ENCODE measurements around the gene PLK1.
"Not testable (repeated sequence)": the region's sequence is repeated elsewhere in the genome, so short reads cannot be mapped to it uniquely, and the experiment has no call there.

Gene PLK1

DNA sequence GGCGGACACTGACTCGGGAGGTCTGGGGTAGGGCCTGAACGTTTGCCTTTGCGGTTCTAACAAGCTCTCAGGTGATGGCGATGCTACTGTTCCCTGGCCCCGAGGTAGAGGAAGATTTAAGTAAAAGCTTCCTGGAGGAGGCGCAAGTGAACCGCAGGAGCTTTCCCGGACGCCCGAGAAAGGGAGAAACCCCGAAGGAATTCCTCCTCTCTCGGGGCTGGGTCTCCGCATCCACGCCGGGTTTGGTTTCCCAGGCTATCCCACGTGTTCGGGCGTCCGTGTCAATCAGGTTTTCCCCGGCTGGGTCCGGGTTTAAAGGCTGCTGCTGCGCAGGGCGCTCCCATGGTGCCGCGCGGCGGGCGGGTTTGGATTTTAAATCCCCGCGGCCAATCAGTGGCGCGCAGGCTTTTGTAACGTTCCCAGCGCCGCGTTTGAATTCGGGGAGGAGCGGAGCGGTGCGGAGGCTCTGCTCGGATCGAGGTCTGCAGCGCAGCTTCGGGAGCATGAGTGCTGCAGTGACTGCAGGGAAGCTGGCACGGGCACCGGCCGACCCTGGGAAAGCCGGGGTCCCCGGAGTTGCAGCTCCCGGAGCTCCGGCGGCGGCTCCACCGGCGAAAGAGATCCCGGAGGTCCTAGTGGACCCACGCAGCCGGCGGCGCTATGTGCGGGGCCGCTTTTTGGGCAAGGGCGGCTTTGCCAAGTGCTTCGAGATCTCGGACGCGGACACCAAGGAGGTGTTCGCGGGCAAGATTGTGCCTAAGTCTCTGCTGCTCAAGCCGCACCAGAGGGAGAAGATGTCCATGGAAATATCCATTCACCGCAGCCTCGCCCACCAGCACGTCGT lies at the start of gene PLK1:
TSS of gene PLK1 (plus strand) at position 460 of the 844 bp plus-strand sequence. CDS start at position 504, 44 bp downstream.
- peak; percentile 97 for DNase-seq

DNA sequence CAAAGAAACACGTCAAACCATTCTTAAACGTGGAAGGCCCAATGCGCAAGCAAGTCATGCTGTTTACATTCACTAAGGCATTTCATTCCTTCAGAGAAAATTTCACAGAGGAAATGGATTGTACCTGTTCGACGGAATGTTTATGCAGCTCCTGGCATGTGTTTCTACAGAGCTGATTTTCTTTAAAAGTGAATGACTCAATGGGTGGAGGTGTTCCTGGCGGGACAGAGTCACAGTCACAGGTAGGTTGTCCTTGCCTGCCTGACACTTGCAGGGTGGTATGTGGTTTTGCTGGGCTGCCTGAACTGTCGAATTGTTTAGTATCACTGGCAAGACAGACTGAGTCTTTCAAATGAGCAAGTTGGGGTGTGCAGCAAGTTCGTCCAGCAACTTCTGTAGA lies 49.2 kb upstream of the PLK1 start:
- DNase-seq, result no peak

DNA sequence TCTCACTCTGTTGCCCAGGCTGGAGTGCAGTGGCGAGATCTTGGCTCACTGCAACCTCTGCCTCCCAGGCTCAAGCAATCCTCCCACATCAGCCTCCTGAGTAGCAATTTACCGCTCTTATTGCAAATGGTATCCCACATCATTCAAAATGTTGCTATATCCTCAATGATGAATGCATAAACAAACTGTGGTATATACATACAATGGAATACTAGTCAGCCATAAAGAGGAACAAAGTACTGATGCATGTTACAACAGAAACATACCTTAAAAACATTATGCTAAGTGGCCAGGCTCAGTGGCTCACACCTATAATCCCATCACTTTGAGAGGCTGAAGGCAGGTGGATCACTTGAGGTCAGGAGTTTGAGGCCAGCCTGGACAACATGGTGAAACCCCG lies 46.8 kb upstream of the PLK1 start:
- not testable (repeated sequence) for DNase-seq

DNA sequence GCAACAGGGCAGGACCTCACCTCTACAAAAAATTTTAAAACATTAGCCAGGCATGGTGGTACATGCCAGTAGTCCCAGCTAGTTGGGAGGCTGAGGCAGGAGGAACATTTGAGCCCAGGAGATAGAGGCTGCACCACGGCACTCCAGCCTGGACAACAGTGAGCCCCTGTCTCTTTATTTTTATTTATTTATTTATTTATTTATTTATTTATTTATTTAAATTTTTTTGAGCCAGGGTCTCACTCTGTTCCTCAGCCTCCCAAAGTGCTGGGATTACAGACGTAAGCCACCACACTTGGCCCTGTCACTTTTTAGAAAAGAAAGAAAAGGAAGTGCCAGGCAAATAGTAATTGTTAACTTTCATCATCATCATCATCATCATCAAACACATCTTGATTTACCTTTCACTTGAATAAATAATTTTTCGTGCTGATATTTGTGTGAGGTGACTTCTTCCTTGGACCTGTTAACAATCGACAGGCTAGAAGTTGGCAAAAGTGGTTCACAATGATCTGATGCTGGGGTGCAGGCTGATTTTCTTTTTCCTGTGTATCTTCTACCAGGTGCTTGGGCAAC lies 44.1 kb upstream of the PLK1 start:
- no peak for DNase-seq

DNA sequence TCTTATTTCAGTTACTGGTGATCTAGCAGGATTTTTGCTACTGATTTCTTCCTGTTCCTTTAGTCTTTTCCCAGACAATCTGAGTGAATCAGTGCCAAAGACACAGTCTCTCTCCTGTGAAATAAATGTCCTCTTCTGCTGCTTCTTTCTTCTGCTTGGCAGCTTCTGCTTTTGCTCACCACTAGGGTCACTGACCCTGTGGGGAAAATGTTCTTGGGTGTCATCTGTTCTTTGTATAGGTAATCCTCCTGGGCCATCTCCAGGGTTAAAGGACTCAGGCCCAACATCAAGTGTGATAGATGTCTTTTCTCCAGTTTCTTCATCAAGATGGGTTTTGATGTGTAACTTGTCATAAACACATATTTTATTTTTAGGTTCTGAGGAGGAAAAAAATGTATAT lies 42.7 kb upstream of the PLK1 start:
- DNase-seq, result peak; percentile 3

DNA sequence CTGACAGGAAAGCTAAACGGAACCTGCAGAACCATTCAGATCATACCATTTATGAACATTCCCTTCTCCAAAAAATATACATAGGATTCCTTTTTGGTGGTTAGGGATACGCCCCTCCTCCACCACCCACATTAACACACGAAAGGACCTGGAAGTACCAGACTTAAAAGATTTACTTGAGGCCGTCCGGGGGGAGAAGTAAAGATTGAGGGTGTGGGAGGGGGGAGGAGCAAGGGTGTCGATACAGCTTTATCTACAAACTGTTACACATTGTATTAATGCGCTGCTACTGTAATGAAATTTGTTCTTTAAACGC lies 38.1 kb upstream of the PLK1 start:
- DNase-seq, result peak; percentile 72

DNA sequence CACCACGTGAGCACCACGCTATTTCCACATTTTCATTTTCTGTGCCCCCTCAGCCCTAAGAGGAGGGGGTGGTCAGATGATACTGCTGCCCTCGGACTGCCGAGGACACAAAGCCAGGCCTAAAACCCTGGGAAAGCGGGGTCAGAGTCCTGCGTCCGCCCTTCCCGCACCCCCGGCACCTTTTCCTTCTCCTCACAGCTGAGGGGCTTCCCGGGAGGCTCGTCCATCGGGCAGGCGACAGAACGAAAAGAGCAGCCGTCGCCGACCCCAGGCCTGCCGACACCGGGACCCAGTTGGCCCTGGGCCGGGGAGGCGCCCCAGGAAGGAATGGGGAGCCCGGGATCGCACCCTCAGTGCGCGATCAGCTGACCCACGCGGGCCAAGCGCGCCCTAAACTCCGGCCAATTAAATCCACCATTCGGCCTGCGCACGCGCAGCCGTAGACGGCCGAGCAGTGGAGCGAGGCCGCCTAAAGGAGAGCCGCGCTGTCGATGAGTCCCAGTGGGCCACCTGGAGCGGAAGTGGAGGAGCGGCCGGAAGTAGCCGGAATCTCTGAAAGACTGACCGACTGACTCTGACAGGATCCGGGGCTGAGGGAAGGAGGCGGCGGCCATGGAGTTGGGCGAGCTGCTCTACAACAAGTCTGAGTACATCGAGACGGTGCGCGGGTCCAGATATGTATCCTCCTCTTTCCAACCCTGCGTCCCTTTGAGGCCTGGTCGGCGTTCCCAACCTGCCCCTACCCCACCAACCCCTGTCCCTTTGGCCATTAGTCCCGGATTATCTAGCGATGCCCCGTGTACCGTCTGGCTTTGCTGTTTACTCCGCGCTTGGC lies 37.5 kb upstream of the PLK1 start, which contains the start of the genes DCTN5 and PALB2:
TSS of gene DCTN5 (plus strand) at position 536 of the 835 bp plus-strand sequence. CDS start at position 613, 77 bp downstream.
TSS of gene PALB2 (minus strand) at position 380 of the 835 bp plus-strand sequence. CDS start at position 227, 153 bp downstream.
- DNase-seq, result peak; percentile 97

DNA sequence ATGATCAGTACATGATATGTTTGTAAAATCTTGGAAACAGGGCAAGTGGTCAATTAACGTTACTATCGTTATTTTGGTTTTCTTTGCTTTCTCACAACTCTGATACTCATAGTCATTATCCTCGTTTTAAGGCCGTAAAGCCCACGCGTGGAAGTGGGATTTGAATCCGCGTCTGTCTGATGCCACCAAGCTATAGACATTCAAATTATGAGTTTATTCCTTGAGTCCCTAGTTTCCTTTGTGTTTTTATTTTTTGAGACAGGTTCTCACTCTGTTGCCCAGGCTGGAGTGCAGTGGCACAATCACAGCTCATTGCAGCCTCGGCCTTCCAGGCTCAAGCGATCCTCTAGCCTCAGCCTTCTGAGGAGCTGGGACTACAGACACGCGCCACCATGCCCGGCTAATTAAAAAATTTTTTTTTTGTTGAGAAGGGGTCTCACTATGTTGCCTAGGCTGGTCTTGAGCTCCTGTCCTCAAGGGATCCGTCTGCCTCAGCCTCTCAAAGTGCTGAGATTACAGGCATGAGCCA lies 36.4 kb upstream of the PLK1 start:
- DNase-seq, result no peak

DNA sequence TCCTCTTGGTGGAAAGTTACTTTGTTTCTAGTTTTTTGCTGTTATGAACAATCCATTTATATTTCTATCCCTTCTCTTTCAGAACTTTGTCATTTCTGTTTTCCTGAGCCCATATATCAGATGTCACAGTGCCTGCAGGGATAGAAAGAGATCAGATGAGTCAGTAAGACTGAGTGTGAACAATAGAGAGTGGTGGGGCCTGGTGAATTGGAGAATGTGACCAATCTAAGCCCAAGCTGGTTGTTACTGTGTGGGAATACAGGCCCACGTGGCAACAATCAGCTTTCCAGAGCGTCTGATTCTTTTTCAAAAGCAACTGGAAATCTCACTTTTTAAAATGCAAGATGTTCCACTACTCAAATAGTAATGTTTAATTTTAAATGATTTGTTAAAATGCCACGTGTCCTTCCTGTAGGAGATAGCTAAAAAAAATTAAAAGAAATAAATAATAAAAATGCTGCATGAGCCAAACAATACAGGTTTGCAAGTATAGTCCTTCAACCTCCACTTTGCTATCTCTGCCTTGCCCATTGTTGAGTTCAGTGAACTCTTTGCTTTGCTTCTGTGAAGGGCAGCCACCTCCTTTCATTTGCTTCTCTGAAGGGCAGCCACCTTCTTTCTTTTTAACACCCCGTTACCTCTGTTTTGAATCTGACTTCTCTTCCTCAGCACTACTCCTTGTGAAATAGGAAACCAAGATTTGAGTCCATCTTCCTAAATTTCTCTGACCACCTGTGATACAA lies 27.8 kb upstream of the PLK1 start:
- DNase-seq, result peak; percentile 8

DNA sequence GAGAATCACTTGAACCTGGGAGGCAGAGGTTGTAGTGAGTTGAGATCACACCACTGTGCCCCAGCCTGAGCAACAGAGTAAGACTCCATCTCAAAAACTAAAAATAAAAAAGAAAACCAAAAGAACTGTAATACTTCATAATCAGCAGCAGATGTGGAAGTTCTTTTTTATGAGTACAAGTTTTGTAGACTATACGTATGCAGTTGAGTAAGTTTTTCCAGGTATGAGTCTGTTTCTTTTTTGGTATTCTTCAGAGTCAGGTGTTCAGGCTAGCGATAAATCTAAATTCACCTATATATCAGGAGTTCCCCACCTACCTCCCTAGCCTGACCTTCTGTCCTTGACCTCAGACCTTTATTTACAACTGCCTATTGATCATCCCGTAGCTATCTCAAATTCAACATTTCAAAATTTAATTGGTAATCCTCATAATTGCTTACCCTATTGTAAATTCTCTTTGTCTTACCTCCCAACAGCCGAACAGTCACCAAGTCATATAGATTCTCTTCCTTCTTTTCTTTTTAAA lies 26.7 kb upstream of the PLK1 start:
- no peak for DNase-seq

DNA sequence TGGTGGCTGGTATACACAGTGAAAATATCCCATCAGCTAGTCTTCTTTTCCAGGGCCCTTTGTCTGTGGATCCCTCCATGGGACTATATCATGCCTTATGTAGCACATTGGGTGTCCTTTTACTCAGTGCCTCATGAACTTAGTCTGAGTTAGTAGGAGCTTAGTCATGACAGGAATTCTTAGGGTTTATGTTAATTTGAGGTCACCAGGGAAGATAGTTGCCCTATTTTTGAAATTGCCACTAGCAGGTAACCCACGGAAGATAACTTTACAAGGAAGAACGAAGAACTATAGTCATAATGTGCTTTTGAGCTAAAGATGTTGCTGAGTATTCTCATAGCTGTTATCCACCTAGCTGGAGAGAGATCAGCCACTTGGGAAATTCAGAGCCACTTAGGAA lies 14.8 kb upstream of the PLK1 start:
- no peak for DNase-seq

DNA sequence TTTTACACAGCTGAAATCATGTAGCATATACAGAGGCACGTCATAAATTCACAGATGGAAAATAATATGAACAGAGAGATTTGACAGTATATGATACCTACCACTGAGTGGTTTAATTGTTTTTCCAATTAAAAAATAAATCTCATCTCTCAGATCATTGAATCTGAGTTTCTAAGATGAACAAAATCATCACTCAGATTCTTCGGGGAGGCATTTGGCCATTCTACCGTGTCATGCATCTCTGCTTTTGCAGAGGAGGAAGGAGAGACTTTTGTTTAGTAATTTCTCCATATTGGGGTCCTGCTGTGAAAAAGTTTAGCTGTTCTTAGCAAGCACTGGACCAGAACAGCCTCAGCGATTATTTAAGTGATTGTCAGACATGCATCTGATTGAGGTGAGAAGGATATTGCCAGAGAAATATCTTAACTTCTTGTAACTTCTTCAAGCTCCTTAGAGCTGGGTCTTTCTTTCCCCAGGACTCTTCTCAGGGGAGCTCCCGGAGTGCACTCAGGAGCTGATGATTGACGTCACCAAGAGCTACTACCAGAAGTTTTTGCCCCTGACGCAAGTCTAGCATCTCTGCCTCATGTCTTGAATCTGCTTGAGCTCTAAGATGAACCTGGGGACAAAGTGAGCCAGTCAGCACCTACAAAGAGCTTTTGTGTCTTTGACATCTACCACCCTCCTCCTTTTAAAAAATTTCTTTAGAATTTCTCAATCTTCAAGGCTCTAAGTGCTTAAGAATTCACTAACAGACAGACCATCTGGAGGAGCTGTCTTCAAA lies 11.9 kb upstream of the PLK1 start:
- DNase-seq, result no peak

DNA sequence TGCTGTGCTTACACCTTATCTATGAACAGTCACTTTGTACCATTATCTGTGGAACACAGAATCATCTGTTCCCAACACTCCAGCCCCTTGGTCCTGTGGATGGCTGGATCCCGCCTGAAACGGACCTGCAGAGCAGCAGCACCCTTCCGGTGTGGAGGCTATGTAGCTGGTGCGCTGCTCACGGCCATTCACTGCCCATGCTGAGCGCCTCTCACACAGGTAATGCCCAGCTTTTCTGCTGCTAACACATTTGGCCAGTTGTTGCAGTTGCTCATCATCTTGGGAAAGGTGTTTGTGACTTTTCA lies 11.4 kb upstream of the PLK1 start:
- no peak for DNase-seq

DNA sequence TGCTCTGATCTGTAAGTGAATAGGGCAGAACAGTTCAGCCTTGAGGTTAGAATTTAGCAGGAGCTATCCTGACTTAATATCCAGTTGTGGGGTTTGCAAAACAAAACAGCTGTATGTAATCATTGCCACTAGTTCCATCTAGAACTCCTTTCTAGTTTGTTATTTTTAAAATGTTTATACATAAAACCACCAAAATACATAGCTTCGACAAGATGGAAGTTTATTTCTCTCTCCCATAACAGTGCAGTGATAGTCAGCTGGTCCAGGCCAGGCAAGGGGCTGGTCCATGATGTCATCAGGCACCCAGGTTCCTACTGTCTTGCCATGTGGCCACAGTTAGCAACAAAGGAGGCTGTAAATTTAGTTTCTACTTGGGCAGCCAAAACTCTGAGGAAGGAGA lies 10.5 kb upstream of the PLK1 start:
- no peak for DNase-seq

DNA sequence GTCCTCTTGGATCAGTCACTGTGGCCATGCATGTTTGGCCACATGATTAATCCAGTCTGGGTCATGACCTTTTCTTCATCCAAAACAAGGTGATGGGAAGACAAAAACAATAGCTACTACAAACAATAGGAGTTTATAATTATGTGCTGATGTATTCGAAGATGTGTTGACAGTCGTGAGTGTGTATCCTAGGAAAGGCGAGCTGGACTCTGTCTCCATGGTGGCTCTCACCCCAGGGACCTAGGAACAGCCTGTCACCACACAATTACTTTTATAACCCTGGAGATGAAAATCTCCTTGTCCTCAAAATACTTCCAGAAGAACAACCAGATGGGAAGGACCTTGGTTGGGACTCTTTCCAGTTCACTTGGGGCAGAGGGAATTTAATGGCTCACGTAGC lies 9.8 kb upstream of the PLK1 start:
- no peak for DNase-seq

DNA sequence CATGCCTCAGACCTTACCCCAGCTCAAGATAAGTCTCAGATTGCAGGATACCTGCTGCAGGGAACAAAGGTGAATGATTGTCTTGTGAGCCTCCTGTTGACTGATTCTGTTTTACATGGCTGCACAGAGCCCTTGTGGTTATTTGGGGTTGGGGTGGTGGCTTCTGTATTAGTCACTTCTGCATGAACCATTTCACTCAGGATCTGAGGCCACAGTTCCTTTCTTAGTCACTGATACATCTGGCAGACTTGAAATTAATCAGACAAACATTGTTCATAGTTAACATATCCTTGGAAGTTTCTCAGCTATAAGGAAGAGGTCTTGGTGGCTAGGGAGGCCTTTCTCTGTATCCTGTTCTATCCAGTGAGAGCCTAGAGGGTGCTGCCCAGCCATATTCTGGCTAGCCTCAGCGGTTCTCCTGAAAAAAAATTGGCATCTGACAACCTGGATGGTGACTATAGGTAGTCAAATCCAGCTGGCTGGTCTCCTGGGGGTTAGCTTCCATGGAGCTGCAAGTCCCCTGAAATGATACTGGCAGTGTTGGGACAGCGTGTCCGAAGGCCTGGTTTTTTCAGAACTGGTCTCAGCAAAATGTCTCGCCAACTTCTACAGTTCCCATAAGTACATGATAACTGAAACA lies 8.4 kb upstream of the PLK1 start:
- DNase-seq, result no peak

DNA sequence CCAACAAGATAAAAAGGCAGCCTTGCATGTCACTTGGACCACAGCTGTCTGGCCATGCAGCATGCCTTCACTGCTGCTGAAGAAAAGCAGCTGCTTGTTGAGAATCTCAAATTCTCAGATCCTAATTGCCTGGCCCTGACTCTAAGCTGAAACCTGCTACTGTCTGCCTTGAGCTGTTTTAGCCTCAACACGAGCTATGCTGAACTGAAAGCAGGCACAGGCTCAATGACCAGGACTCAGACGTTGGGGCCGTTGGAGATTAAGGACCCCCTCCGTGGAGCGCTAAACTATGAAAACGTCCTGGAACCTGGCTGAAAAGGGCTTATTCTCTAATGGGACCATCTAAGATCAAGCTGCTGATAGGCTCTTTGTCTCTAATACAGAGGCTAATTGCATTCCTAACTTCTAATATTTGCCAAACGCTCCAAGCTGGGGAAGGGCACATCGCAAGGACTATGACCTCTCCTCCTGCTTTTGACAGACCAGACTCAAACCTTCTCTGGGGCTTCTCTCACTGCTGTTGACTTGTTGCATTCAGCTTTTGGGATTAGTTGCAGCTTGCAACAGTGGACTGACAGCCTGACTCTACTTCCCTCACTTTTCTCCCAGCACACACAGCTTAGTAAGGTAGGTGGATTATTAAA lies 4.6 kb upstream of the PLK1 start:
- DNase-seq, result peak; percentile 78

DNA sequence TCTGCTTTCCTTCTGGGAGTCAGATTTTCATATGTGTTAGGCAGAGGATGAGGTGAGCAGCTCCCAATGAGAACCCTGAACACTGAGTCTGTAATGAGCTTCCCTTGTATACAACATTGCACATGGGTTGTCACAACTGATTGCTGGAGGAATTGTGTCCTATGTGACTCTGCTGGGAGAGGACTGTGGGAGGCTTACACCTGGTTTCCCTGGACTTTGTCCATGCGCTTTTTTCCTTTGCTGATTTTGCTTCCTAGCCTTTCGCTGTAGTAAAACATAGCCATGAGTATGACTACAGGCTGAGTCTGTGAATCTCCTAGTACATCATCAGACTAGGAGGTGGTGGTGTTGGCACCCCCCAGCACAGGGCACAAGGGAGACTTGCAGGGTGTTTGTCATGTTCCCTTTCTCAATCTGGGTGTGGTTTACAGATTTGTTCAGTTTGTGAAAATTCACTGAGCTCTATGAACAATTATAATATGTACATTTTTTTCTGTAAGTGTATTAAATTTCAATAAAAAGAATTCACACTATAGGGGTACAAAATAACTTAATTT lies 1.7 kb upstream of the PLK1 start:
- peak; percentile 84 for DNase-seq

DNA sequence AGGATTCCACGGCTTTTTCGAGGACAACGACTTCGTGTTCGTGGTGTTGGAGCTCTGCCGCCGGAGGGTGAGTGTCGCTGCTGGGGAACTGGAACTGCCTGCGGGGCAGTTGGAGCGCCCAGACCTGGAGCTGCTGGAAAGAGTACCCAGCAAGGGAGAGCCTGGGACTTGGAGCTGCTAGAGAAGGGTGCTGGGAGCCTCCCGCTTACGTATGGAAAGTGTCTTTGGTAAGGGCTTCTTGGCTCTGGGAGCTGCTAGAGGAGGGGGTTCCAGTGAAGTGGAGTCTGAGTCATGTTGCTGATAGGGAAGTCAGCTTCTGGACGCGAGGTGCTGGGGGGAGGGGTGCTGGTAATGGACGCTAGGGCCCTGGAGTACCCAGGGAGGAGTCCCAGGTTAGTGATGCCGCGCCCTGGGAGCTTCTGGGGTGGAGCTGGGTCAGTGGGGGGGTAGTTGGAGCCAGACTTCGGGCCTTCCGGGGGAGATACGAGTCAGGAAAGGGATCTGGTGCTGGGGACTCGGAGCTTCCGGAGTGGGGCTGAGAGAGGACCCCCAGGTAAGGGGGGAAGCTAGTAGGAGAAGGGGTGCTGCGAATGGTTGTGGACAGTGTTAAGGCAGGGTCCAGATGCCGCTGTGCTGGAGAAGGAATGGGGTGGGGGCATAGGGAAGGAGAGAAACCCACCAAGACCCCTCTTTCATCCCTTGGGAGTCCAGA lies 741 bp downstream of the PLK1 start:
- peak; percentile 53 for DNase-seq

DNA sequence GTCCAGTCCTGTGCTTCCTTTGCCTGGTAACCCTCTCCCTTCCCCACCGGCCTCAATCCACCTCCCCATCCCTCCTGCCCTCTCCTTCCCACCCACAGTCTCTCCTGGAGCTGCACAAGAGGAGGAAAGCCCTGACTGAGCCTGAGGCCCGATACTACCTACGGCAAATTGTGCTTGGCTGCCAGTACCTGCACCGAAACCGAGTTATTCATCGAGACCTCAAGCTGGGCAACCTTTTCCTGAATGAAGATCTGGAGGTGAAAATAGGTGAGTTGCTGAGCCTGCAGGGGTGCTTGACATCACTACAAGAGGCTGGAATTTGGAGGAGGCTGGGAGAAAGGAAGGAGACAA lies 1.3 kb downstream of the PLK1 start:
- DNase-seq, result no peak

Measured in NCI-H82 (cell line).